ENCODE results near the gene ETS1.

ETS1 gene

GRCh38 chr11:128437136-128437535, 150.2 kb downstream of the ETS1 start:
- DNase-seq (ENCODE audit: low read depth in 2 of 2), result no peak

- no peak for DNase-seq (ENCODE audit: low read depth in 2 of 2)
Observed at GRCh38 chr11:128434818-128435217, 152.5 kb downstream of the ETS1 start.

- no peak for DNase-seq (ENCODE audit: low read depth in 2 of 2)
Observed at GRCh38 chr11:128434411-128434810, 152.9 kb downstream of the ETS1 start.

- DNase-seq (ENCODE audit: low read depth in 2 of 2), result no peak
Observed at GRCh38 chr11:128432926-128433325, 154.4 kb downstream of the ETS1 start.

- no peak for DNase-seq (ENCODE audit: low read depth in 2 of 2)
Observed at GRCh38 chr11:128431931-128432330, 155.4 kb downstream of the ETS1 start.

- no peak for DNase-seq (ENCODE audit: low read depth in 2 of 2)
Observed at GRCh38 chr11:128428935-128429334, 158.4 kb downstream of the ETS1 start.

GRCh38 chr11:128424851-128425285, 162.5 kb downstream of the ETS1 start:
- DNase-seq (ENCODE audit: low read depth in 2 of 2), result no peak

GRCh38 chr11:128424271-128424711, 163.1 kb downstream of the ETS1 start:
- DNase-seq (ENCODE audit: low read depth in 2 of 2), result no peak

- peak; percentile 91 to 92 for DNase-seq (ENCODE audit: low read depth in 2 of 2)
Observed at GRCh38 chr11:128422576-128423370, 164.6 kb downstream of the ETS1 start.

- peak in 1 of 2 donors; percentile 3 for DNase-seq (ENCODE audit: low read depth in 2 of 2)
Observed at GRCh38 chr11:128421577-128422330, 165.6 kb downstream of the ETS1 start.

- DNase-seq (ENCODE audit: low read depth in 2 of 2), result no peak
Observed at GRCh38 chr11:128420951-128421350, 166.4 kb downstream of the ETS1 start.

- DNase-seq (ENCODE audit: low read depth in 2 of 2), result no peak
Observed at GRCh38 chr11:128420265-128420664, 167.1 kb downstream of the ETS1 start.

- DNase-seq (ENCODE audit: low read depth in 2 of 2), result no peak
Observed at GRCh38 chr11:128419012-128419767, 168.2 kb downstream of the ETS1 start.

GRCh38 chr11:128417607-128418324, 169.6 kb downstream of the ETS1 start:
- no peak for DNase-seq (ENCODE audit: low read depth in 2 of 2)

- DNase-seq (ENCODE audit: low read depth in 2 of 2), result no peak
Observed at GRCh38 chr11:128416976-128417375, 170.4 kb downstream of the ETS1 start.

GRCh38 chr11:128415539-128415938, 171.8 kb downstream of the ETS1 start:
- DNase-seq (ENCODE audit: low read depth in 2 of 2), result no peak

- no peak for DNase-seq (ENCODE audit: low read depth in 2 of 2)
Observed at GRCh38 chr11:128412847-128413791, 174.2 kb downstream of the ETS1 start.

GRCh38 chr11:128411812-128412211, 175.5 kb downstream of the ETS1 start:
- DNase-seq (ENCODE audit: low read depth in 2 of 2), result no peak

GRCh38 chr11:128411150-128411549, 176.2 kb downstream of the ETS1 start:
- no peak for DNase-seq (ENCODE audit: low read depth in 2 of 2)

GRCh38 chr11:128409476-128409875, 177.9 kb downstream of the ETS1 start:
- no peak for DNase-seq (ENCODE audit: low read depth in 2 of 2)

Measured in stimulated activated CD4-positive, alpha-beta T cell treated with anti-CD3 and anti-CD28 coated beads, Interleukin-15, amount 100 ng/mL, for 48 hours (primary cell).